NCI-H345 treated with DMSO at 0.1 percent for 48 hours (cell line): ENCODE data around the gene TMEM121.

Source experiments
- DNase-seq: peaks from one replicate; lab custom pipeline; 2025; ENCODE audit not compliant: unreplicated experiment; lab: John Stamatoyannopoulos, UW

TMEM121 gene

GRCh38 chr14:105486974-105487448 is 39.4 kb upstream of the TMEM121 start:
- no peak for DNase-seq

DNA sequence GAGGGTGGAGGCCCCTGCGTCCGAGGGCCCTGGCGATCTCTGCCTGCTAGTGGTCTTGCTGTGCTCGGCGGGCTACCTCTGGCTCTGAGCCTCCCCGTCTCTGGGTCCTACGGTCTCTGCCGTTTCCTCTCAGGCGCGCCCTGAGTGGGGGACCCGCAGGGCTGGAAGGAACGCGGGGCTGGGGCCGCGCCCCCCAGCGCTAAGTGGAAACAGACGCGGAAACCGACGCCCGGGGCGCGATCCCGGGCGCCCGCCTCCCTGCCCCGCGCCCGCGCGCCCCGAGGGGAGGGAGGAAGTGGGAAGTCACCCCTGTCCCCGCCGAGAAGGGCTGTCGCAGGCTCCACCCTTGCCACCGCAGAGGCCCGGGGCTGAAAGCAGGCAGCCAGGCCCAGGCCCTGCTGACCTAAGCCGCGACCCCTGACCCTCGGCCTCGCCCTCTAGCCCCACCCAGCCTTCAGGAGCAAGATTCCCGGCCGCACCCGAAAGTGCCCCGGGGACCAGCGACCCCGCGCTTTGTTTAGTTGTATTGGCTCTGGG is 38.9 kb upstream of the TMEM121 start:
- DNase-seq, result no peak

GRCh38 chr14:105487986-105488777 is 38.2 kb upstream of the TMEM121 start:
- DNase-seq, result no peak

GRCh38 chr14:105488781-105489541 is 37.4 kb upstream of the TMEM121 start:
- DNase-seq, result no peak

DNA sequence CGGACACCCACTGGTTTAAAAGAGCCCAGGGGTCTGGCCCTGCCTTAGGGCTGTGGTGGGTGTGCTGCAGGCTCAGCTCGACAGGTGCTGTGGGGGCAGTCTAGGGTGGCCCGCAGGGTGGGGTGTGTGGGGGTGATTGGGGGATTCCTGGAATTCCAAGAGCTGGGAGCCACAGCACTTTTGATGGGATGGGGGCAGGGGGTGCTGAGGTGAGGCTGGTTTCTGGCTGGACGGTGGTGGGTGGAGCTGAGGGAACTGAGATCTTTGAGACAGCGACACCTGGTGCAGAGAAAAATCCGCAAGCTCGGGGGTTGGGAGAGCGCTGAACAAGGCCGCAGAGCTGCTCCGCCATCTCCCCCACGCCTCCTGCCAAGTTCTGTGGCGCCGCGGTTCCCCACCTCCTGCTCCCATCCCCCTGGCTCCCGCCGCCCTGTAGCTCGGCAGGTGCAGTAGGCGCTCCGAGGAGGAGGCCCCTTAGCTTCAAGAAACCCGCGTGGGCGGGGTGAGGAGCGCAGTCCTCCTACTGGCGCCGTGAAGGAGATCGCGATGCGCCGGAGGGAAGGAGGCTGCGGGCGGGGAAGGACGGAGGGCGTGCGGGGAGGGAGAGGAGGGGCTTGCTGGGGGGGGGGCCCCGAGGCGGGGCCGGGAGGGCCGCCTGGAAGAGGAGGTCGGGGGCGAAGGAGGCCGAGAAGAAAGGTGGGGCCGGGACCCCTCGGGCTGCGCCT is 36.7 kb upstream of the TMEM121 start:
- peak; percentile 74 for DNase-seq

DNA sequence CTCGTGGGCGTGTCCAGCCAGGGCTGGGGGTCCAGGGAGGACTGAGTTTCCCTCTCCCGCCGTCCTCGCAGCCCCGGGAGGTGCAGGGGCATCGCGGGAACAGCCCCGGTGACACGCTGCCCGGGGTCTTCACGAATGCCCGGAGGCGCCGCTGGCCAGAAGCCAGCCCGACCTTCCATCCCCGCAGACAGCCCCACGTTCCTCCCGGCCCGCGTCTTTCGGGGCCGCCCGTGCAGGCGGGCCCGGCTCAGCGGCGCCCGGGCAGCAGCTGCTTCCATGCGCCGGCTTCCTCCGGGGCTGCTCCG is 36.2 kb upstream of the TMEM121 start:
- no peak for DNase-seq

DNA sequence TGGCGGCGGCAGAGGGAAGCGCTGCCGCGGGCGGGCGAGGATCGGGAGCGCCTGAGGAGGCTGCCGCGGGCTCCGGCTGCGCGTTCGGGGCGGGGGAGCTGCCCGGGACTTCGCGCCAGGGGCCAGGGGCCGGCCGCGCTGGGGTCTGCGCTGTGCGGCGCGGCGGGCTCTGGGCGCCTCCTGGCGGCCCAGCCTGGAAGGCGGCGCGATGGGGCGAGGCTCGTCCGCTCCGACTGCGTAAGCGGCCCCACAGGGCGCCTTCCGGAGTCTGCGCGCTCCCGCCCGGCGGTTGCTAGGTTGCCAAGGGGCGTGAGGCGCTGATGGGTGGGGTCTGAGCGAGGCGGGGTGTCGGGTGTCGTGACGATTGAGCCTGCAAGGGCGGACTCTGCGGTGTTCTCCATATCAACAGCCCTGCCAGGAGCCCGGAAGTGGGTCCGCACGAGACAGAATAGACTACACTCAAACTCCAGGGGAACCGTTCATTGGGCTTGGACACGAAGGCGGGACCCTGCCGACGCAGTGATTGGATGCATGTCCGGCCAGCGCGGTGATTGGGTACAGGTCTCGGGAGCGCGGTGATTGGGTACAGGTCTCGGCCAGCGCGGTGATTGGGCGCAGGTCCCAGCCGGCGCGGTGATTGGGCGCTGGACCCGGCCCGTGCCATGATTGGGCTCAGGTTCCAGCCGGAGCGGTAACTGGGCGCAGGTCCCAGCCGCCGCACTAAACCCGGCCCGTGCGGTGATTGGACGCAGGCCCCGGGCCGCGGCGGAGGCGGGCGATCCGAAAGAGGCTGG is 35.6 kb upstream of the TMEM121 start, which contains the start of gene TEDC1:
Gene TEDC1, plus strand, starts transcription at position 675 of the 794 bp plus-strand sequence. CDS start 130 bp downstream, outside the sequence.
- DNase-seq, result peak; percentile 99

DNA sequence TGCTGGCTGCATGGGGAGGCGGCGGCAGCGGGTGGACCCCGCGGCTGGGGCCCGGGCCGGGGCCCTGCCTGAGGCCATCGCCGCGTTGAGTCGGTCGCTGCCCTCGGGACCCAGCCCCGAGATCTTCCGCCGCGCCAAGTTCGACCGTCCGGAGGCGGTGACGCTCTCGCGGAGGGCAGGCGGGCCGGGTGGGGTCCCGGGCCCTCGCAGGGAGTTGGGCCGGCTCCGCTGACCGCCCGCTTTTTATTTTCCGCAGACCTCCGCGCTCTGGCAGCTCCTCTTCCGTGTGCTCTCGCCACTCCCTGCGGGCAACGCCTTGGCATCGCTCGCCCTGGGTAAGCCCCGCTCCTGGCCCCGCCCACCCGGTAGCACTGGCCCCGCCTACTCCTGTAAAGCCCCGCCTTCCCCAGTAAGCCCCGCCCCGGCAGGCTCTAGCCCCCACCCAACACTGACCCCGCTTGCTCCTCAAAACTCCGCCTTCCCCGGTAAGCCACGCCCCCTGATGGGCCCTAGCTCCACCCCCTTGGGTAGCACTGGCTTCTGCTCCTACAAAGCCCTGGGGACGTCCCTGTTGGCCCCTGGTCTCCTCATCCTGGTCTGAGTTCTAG is 34.9 kb upstream of the TMEM121 start:
- DNase-seq, result peak; percentile 20

- DNase-seq, result no peak
Measured at GRCh38 chr14:105492031-105492970, 34.1 kb upstream of the TMEM121 start.

GRCh38 chr14:105492971-105493871 is 33.2 kb upstream of the TMEM121 start:
- DNase-seq, result no peak

- DNase-seq, result no peak
Measured at GRCh38 chr14:105493921-105494605, 32.3 kb upstream of the TMEM121 start.

DNA sequence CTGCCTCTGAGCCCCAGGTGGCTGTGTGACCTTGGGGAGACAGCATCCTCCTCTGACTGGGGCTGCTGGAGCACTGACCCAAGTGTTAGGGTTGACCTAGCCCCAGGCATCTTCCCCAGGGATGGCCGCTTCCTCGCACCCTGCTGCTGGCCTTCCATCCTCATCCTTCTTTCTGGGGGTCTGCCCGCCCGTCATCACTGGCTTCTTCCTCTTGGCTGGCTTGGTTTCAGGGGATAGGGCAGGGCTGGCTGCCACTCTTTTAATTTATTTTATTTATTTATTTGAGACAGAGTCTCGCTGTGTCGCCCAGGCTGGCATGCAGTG is 31.8 kb upstream of the TMEM121 start:
- DNase-seq, result no peak

GRCh38 chr14:105495101-105495989 is 31.0 kb upstream of the TMEM121 start:
- DNase-seq, result no peak

GRCh38 chr14:105495990-105496830 is 30.2 kb upstream of the TMEM121 start:
- DNase-seq, result no peak

- no peak for DNase-seq
Measured at GRCh38 chr14:105496831-105497591, 29.4 kb upstream of the TMEM121 start.
